PFSK-1 (cell line): ENCODE results near the gene PC.

Experiments used
- POLR2AphosphoS5 ChIP-seq: IDR thresholded peaks from 2 replicates; pipeline ENCODE4 v1.6.1; 2012; ENCODE audit warnings: low read depth, mild to moderate bottlenecking, control low read depth, low read length, moderate library complexity
- TF ChIP-seq, protein P1 (sequence below), 2 experiments: IDR thresholded peaks; 2 replicates each; pipeline versions ENCODE4 v1.6.1 to v1.8.0; 2011 to 2012; ENCODE audit warnings: low read depth in 2 of 2, low read length in 2 of 2, control low read depth in 1 of 2, inconsistent platforms in 1 of 2, mild to moderate bottlenecking in 1 of 2, moderate library complexity in 1 of 2; ENCODE audit not compliant: insufficient read depth in 1 of 2

DNA sequence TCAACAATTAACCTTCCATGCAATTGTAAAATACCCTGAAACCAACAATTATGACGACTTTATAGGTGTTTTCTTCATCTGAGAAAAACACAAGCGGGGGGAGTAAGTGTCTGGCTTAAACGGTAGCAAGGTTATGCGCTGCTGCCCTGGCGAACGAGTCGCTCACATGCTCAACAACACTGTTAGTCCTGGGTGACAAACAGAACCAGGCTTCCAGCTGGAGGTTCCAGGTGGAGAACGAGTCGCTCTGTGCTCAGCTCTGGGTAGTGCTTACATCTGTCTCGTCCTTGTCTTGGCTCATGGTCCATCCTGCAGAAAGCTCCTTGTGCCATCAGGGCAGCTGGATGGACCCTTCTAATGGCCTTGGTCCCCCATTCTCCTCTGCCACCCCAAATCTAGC lies 48.2 kb downstream of the PC start:
- TF ChIP-seq, protein P1, sequence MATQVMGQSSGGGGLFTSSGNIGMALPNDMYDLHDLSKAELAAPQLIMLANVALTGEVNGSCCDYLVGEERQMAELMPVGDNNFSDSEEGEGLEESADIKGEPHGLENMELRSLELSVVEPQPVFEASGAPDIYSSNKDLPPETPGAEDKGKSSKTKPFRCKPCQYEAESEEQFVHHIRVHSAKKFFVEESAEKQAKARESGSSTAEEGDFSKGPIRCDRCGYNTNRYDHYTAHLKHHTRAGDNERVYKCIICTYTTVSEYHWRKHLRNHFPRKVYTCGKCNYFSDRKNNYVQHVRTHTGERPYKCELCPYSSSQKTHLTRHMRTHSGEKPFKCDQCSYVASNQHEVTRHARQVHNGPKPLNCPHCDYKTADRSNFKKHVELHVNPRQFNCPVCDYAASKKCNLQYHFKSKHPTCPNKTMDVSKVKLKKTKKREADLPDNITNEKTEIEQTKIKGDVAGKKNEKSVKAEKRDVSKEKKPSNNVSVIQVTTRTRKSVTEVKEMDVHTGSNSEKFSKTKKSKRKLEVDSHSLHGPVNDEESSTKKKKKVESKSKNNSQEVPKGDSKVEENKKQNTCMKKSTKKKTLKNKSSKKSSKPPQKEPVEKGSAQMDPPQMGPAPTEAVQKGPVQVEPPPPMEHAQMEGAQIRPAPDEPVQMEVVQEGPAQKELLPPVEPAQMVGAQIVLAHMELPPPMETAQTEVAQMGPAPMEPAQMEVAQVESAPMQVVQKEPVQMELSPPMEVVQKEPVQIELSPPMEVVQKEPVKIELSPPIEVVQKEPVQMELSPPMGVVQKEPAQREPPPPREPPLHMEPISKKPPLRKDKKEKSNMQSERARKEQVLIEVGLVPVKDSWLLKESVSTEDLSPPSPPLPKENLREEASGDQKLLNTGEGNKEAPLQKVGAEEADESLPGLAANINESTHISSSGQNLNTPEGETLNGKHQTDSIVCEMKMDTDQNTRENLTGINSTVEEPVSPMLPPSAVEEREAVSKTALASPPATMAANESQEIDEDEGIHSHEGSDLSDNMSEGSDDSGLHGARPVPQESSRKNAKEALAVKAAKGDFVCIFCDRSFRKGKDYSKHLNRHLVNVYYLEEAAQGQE (IDR thresholded peaks at IDR 0.05; ENCODE audit: insufficient read depth in 1 of 2, low read depth in 2 of 2, low read length in 2 of 2): no peak
- no peak for TF ChIP-seq POLR2AphosphoS5
